Panc1 (cell line): ENCODE results near the gene MSN.

Source experiments
- CTCF ChIP-seq: fragments of 450-650 bp; IDR thresholded peaks from 2 replicates; pipeline ENCODE4 v1.5.1; 2017; ENCODE audit warnings: mild to moderate bottlenecking
- POLR2AphosphoS5 ChIP-seq: IDR thresholded peaks from 2 replicates; pipeline ENCODE4 v1.6.1; 2012; ENCODE audit warnings: mild to moderate bottlenecking, low read depth, low read length, moderate library complexity

- TF ChIP-seq CTCF: no peak
- TF ChIP-seq POLR2AphosphoS5: no peak
Measured at GRCh38 chrX:65635378-65635777, 32.1 kb upstream of the MSN start.
